ENCODE results near the gene ATG101.

DNA sequence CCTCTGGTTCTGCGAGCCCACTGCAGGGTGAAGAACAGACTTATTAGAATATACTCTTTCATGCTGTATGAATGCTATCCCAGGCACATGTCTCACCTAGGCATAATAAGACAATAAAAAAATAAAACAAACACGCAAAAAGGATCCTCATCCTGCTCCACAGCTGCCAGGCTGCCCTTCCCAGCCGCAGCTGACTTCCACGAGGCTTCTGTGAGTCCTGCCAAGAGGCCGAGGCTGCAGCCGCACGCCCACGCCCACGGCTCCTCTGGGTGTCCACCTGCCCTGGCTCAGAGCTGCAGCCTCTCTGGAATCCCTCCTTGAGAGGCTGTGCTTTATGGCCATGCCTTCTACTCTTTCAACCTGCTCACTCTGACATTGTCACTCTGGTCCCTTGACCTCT, 16.6 kb downstream of the ATG101 start:
- TF ChIP-seq POLR2A (IDR thresholded peaks at IDR 0.05) = no peak
- TF ChIP-seq, protein P1, sequence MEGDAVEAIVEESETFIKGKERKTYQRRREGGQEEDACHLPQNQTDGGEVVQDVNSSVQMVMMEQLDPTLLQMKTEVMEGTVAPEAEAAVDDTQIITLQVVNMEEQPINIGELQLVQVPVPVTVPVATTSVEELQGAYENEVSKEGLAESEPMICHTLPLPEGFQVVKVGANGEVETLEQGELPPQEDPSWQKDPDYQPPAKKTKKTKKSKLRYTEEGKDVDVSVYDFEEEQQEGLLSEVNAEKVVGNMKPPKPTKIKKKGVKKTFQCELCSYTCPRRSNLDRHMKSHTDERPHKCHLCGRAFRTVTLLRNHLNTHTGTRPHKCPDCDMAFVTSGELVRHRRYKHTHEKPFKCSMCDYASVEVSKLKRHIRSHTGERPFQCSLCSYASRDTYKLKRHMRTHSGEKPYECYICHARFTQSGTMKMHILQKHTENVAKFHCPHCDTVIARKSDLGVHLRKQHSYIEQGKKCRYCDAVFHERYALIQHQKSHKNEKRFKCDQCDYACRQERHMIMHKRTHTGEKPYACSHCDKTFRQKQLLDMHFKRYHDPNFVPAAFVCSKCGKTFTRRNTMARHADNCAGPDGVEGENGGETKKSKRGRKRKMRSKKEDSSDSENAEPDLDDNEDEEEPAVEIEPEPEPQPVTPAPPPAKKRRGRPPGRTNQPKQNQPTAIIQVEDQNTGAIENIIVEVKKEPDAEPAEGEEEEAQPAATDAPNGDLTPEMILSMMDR (IDR thresholded peaks at IDR 0.05) = no peak
